Measurements from ENCODE around the gene SPRR1A.

GRCh38 chr1:153032677-153033308 lies 48.9 kb downstream of the SPRR1A start:
- TF ChIP-seq CTCF (IDR thresholded peaks at IDR 0.05 in 2 of 3, conservative IDR thresholded peaks at IDR 0.05 in 1 of 3; ENCODE audit: control insufficient read depth in 2 of 3, extremely low read depth in 1 of 3, insufficient read depth in 1 of 3, low read depth in 3 of 3, low read length in 3 of 3) (peak in 2 of 3 experiments; percentile 14 to 30; a peak in 3 of 6 replicates), PAX5 (IDR thresholded peaks at IDR 0.05; ENCODE audit: borderline replicate concordance, low read depth, low read length) (no peak), TARDBP (IDR thresholded peaks at IDR 0.05; ENCODE audit: borderline replicate concordance) (no peak)

Measured in GM12878 (cell line).